ENCODE measurements around the gene ECE1. TPM values are rescaled to one million over a fixed set of nuclear protein-coding genes. Genes with fewer than 3 reads are reported as not detected.

ECE1 gene
- total and polyA plus RNA-seq, 9 of the 15 experiments (the other 6 are each of a cell fraction or from before 2014, with no cell fraction given), result 0.56 to 34.8 (median 11.0) TPM

DNA sequence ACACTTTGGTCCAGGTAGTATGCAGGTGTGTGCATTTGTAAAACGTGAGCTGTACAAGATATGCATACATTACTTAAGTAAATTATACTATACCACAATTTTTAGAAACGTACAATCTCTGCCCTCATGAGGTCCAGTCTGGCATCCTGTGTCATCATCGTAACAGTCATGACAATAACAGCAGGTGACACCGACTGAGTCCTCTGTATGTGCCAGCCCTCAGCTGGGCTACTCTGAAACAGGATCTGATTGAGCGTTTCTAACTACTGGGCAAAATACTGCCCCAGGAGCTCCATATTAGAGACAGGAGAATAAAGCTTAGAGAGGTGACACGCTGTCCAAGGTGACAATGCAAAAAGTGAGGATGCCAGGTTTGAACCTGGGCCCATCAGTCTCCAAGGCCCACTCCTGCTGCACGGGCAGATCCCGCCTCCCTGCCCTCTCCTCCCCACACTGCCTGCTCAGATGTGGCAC lies 47.2 kb upstream of the ECE1 start (continued):
- TF ChIP-seq, protein P1, sequence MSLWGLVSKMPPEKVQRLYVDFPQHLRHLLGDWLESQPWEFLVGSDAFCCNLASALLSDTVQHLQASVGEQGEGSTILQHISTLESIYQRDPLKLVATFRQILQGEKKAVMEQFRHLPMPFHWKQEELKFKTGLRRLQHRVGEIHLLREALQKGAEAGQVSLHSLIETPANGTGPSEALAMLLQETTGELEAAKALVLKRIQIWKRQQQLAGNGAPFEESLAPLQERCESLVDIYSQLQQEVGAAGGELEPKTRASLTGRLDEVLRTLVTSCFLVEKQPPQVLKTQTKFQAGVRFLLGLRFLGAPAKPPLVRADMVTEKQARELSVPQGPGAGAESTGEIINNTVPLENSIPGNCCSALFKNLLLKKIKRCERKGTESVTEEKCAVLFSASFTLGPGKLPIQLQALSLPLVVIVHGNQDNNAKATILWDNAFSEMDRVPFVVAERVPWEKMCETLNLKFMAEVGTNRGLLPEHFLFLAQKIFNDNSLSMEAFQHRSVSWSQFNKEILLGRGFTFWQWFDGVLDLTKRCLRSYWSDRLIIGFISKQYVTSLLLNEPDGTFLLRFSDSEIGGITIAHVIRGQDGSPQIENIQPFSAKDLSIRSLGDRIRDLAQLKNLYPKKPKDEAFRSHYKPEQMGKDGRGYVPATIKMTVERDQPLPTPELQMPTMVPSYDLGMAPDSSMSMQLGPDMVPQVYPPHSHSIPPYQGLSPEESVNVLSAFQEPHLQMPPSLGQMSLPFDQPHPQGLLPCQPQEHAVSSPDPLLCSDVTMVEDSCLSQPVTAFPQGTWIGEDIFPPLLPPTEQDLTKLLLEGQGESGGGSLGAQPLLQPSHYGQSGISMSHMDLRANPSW (CRISPR knock-in tag; IDR thresholded peaks at IDR 0.05), result no peak
- TF ChIP-seq MECOM (CRISPR knock-in tag; IDR thresholded peaks at IDR 0.05) (no peak), FIP1L1 (IDR thresholded peaks at IDR 0.05; ENCODE audit: low read depth, low read length, poor library complexity, severe bottlenecking) (no peak), HNRNPLL (IDR thresholded peaks at IDR 0.05; ENCODE audit: low read depth, low read length, poor library complexity, severe bottlenecking) (no peak), ERF (CRISPR knock-in tag; IDR thresholded peaks at IDR 0.05) (no peak), ZNF717 (CRISPR knock-in tag; IDR thresholded peaks at IDR 0.05) (no peak), ZBTB7A (IDR thresholded peaks at IDR 0.05; ENCODE audit: borderline replicate concordance, control insufficient read depth, low read depth, low read length) (no peak), PPARD (CRISPR knock-in tag; IDR thresholded peaks at IDR 0.05) (no peak), PML (IDR thresholded peaks at IDR 0.05; ENCODE audit: low read length) (no peak), SRSF1 (IDR thresholded peaks at IDR 0.05; ENCODE audit: low read depth, low read length) (no peak), PCBP2 (IDR thresholded peaks at IDR 0.05; ENCODE audit: low read depth, low read length, poor library complexity, severe bottlenecking) (no peak), ZNF146 (CRISPR knock-in tag; IDR thresholded peaks at IDR 0.05; ENCODE audit: unreplicated experiment) (no peak), SRSF7 (optimal IDR thresholded peaks at IDR 0.05; ENCODE audit: low read depth, low read length) (no peak), C11orf30 (IDR thresholded peaks at IDR 0.05; ENCODE audit: low read depth) (peak; percentile 46), STAT5B (CRISPR knock-in tag; IDR thresholded peaks at IDR 0.05) (no peak), CAMTA2 (CRISPR knock-in tag; conservative IDR thresholded peaks at IDR 0.05) (no peak), OTX1 (CRISPR knock-in tag; IDR thresholded peaks at IDR 0.05) (no peak)
- TF ChIP-seq, protein P2, sequence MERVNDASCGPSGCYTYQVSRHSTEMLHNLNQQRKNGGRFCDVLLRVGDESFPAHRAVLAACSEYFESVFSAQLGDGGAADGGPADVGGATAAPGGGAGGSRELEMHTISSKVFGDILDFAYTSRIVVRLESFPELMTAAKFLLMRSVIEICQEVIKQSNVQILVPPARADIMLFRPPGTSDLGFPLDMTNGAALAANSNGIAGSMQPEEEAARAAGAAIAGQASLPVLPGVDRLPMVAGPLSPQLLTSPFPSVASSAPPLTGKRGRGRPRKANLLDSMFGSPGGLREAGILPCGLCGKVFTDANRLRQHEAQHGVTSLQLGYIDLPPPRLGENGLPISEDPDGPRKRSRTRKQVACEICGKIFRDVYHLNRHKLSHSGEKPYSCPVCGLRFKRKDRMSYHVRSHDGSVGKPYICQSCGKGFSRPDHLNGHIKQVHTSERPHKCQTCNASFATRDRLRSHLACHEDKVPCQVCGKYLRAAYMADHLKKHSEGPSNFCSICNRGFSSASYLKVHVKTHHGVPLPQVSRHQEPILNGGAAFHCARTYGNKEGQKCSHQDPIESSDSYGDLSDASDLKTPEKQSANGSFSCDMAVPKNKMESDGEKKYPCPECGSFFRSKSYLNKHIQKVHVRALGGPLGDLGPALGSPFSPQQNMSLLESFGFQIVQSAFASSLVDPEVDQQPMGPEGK (CRISPR knock-in tag; IDR thresholded peaks at IDR 0.05; ENCODE audit: borderline replicate concordance), result no peak
